Measurements from ENCODE around the gene BLCAP. TPM values are rescaled to one million over a fixed set of nuclear protein-coding genes. Genes with fewer than 3 reads are reported as not detected.

Gene BLCAP
- total and polyA plus RNA-seq, 2 of the 4 experiments (the other 2 are of a cell fraction) = 17.7 to 67.3 TPM

DNA sequence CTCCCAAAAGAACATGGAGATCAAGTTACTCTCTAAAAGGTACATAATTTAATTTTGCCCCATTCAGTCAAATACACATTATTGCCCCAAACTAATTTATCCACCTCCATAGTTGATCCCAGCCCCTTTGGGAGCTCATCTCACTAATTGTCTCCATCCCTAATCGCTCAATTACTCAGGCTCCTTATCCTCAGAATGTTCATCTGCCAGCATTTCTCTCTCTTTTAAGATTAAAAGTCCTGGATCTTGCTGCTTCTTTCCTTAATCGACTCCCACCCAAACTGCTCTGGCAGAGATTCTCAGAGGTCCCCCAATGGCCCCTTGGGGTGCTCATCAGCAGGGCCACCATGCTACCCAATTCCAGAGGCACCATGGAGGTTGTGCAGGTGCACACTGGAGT, 25.0 kb downstream of the BLCAP start:
- Histone ChIP-seq H2BK5ac (ENCODE audit: low read depth, low read length, poor library complexity, severe bottlenecking) (no peak overlapping the region), H3K4ac (ENCODE audit: low read depth, low read length) (no peak overlapping the region), H3K9me1 (ENCODE audit: insufficient read depth, low read length) (peaks cover 21% of the 10 kb centered on the region), H3K9ac (ENCODE audit: low read depth, low read length) (no peak overlapping the region), H2BK15ac (ENCODE audit: low read depth, low read length) (no peak overlapping the region), H4K8ac (ENCODE audit: low read depth in 2 of 2, low read length in 2 of 2) (no peak overlapping the region), H2AFZ (replicated peaks; ENCODE audit: low read length, poor library complexity) (no peak overlapping the region), H3K27ac (ENCODE audit: insufficient read depth, low read length) (no peak overlapping the region), H4K20me1 (ENCODE audit: insufficient read depth, low read length) (peaks cover 12% of the 10 kb centered on the region; the same call in 1 of the 2 replicates), H3K4me2 (ENCODE audit: low read depth, low read length) (no peak overlapping the region), H2AK9ac (replicated peaks; ENCODE audit: low read depth, low read length, poor library complexity) (no peak overlapping the region), H3K14ac (replicated peaks; ENCODE audit: low read depth, low read length) (no peak overlapping the region), H4K91ac (ENCODE audit: insufficient read depth, low read depth, low read length) (no peak overlapping the region), H2BK20ac (ENCODE audit: low read depth, low read length) (no peak overlapping the region), H4K5ac (ENCODE audit: low read depth, low read length) (no peak overlapping the region), H3K9me3 (ENCODE audit: control insufficient read depth, insufficient read depth, low read length) (no peaks in the 10 kb centered on the region), H3K56ac (ENCODE audit: extremely low read depth, insufficient read depth, low read length) (no peak overlapping the region), H3K27me3 (ENCODE audit: control insufficient read depth, insufficient read depth, low read length) (no peaks in the 10 kb centered on the region), H3K4me1 (ENCODE audit: control insufficient read depth, insufficient read depth, low read length) (peaks cover 4% of the 10 kb centered on the region), H3K23ac (ENCODE audit: low read depth, low read length) (no peak overlapping the region), H3K18ac (ENCODE audit: low read depth, low read length) (no peak overlapping the region), H3K4me3 (ENCODE audit: insufficient read depth, low read depth, low read length) (no peak overlapping the region), H2BK120ac (ENCODE audit: low read depth, low read length) (no peak overlapping the region), H2AK5ac (ENCODE audit: low read depth, low read length) (no peak overlapping the region), H3K79me1 (ENCODE audit: low read depth in 1 of 2, low read length in 2 of 2) (peaks cover 0 to 18% of the 10 kb centered on the region in 2 experiments; a peak in 2 of 4 replicates), H3K36me3 (ENCODE audit: control insufficient read depth, insufficient read depth, low read length) (no peaks in the 10 kb centered on the region)
- DNase-seq (no peak), ATAC-seq (ENCODE audit: low read depth) (no peak)
- 100% methylated on average over 1 of the region's 2 CpGs; no CpG with 5 or more reads in 1 of the 2 experiments for WGBS, 2 experiments (ENCODE audit: extremely low coverage in 2 of 2, insufficient read length in 1 of 2)
- dilution Hi-C loops (cut with HindIII; ENCODE audit: low sequenced_read_pairs, unreplicated experiment) = no loop called here
- in situ Hi-C loops (cut with MboI; ENCODE audit: low sequenced_read_pairs) = no loop called here
- BruUV-seq (replicated peaks) = no TSS peak
- ChIA-PET POLR2A (ENCODE audit: unreplicated experiment) (no interaction called here), CTCF (no interaction called here)
- TF ChIP-seq MAFK (IDR thresholded peaks at IDR 0.05; ENCODE audit: low read depth, low read length) = no peak
- TF ChIP-seq RCOR1 (IDR thresholded peaks at IDR 0.05; ENCODE audit: insufficient replicate concordance, low read length) = no peak
- no peak for TF ChIP-seq FOS (IDR thresholded peaks at IDR 0.05; ENCODE audit: low read depth, low read length)
- no peak for TF ChIP-seq SMC3 (IDR thresholded peaks at IDR 0.05; ENCODE audit: low read depth, low read length)
- TF ChIP-seq BHLHE40 (IDR thresholded peaks at IDR 0.05; ENCODE audit: low read depth, low read length) = no peak
- TF ChIP-seq, protein P1, sequence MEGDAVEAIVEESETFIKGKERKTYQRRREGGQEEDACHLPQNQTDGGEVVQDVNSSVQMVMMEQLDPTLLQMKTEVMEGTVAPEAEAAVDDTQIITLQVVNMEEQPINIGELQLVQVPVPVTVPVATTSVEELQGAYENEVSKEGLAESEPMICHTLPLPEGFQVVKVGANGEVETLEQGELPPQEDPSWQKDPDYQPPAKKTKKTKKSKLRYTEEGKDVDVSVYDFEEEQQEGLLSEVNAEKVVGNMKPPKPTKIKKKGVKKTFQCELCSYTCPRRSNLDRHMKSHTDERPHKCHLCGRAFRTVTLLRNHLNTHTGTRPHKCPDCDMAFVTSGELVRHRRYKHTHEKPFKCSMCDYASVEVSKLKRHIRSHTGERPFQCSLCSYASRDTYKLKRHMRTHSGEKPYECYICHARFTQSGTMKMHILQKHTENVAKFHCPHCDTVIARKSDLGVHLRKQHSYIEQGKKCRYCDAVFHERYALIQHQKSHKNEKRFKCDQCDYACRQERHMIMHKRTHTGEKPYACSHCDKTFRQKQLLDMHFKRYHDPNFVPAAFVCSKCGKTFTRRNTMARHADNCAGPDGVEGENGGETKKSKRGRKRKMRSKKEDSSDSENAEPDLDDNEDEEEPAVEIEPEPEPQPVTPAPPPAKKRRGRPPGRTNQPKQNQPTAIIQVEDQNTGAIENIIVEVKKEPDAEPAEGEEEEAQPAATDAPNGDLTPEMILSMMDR (conservative IDR thresholded peaks at IDR 0.05; ENCODE audit: low read depth, low read length) = no peak
- TF ChIP-seq CEBPB (IDR thresholded peaks at IDR 0.05; ENCODE audit: low read depth, low read length) = no peak
- no peak for TF ChIP-seq NFE2L2 (IDR thresholded peaks at IDR 0.05; ENCODE audit: low read depth, low read length)
- TF ChIP-seq MAZ (IDR thresholded peaks at IDR 0.05; ENCODE audit: borderline replicate concordance, low read depth, low read length) = no peak
- TF ChIP-seq RAD21 (IDR thresholded peaks at IDR 0.05; ENCODE audit: low read length) = no peak
- TF ChIP-seq, protein P2, sequence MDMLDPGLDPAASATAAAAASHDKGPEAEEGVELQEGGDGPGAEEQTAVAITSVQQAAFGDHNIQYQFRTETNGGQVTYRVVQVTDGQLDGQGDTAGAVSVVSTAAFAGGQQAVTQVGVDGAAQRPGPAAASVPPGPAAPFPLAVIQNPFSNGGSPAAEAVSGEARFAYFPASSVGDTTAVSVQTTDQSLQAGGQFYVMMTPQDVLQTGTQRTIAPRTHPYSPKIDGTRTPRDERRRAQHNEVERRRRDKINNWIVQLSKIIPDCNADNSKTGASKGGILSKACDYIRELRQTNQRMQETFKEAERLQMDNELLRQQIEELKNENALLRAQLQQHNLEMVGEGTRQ (IDR thresholded peaks at IDR 0.05; ENCODE audit: low read depth, low read length) = no peak
- no peak for TF ChIP-seq POLR2A (IDR thresholded peaks at IDR 0.05; ENCODE audit: low read depth, low read length)
- TF ChIP-seq, protein P3, sequence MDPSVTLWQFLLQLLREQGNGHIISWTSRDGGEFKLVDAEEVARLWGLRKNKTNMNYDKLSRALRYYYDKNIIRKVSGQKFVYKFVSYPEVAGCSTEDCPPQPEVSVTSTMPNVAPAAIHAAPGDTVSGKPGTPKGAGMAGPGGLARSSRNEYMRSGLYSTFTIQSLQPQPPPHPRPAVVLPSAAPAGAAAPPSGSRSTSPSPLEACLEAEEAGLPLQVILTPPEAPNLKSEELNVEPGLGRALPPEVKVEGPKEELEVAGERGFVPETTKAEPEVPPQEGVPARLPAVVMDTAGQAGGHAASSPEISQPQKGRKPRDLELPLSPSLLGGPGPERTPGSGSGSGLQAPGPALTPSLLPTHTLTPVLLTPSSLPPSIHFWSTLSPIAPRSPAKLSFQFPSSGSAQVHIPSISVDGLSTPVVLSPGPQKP (IDR thresholded peaks at IDR 0.05; ENCODE audit: borderline replicate concordance, low read depth, low read length) = no peak
- no peak for TF ChIP-seq CHD1 (IDR thresholded peaks at IDR 0.05; ENCODE audit: low read depth, low read length)
- no peak for TF ChIP-seq MXI1 (IDR thresholded peaks at IDR 0.05; ENCODE audit: borderline replicate concordance, low read depth, low read length)
- no peak for TF ChIP-seq RFX5 (IDR thresholded peaks at IDR 0.05; ENCODE audit: low read depth, low read length)
- intact Hi-C loops (cut with micrococcal nuclease) = no loop called here
